Measurements from ENCODE around the gene SRMS. TPM values are rescaled to one million over a fixed set of nuclear protein-coding genes. Genes with fewer than 3 reads are reported as not detected.

SRMS gene
- polyA plus RNA-seq, 1 donor (not counting 4 experiments of a cell fraction or from before 2014, with no cell fraction given), result 0.10 TPM

- FAIRE-seq (no peak), DNase-seq (ENCODE audit: low read depth, low spot score) (no peak)
- peak overlapping the region; percentile 22 for H3K4me2 ChIP-seq (ENCODE audit: control insufficient read depth, extremely low read depth, insufficient read depth, low read depth, low read length)
- H3K9me3 ChIP-seq (ENCODE audit: control insufficient read depth, low read depth, low read length), result no peaks in the 10 kb centered on the region
- peaks cover 51% of the 10 kb centered on the region for H3K27me3 ChIP-seq (ENCODE audit: control insufficient read depth, extremely low read depth, insufficient read depth, low read length)
- no peak overlapping the region for H2AFZ ChIP-seq (ENCODE audit: control insufficient read depth, low read length)
- peaks cover 2% of the 10 kb centered on the region for H3K4me1 ChIP-seq (ENCODE audit: control insufficient read depth, extremely low read depth, insufficient read depth, low read length)
- no peaks in the 10 kb centered on the region for H4K20me1 ChIP-seq (ENCODE audit: control insufficient read depth, extremely low read depth, insufficient read depth, low read length)
- peak overlapping the region in 1 of 3 experiments; percentile 12 for H3K4me3 ChIP-seq (ENCODE audit: control insufficient read depth in 2 of 3, extremely low read depth in 1 of 3, insufficient read depth in 2 of 3, low read depth in 1 of 3, low read length in 3 of 3)
- no peak overlapping the region for H3K27ac ChIP-seq (ENCODE audit: control insufficient read depth, insufficient read depth, low read length)
- no peaks in the 10 kb centered on the region for H3K79me2 ChIP-seq (ENCODE audit: control insufficient read depth, insufficient read depth, low read length)
- dilution Hi-C loops (cut with MboI; ENCODE audit: extremely low pct_ligation_motif_present, low sequenced_read_pairs), result no loop called here
- H3K9ac ChIP-seq (ENCODE audit: control insufficient read depth, extremely low read depth, insufficient read depth, low read length), result no peak overlapping the region
- no peak for TF ChIP-seq CTCF (optimal IDR thresholded peaks at IDR 0.05 in 1 of 3, IDR thresholded peaks at IDR 0.05 in 1 of 3, conservative IDR thresholded peaks at IDR 0.05 in 1 of 3; ENCODE audit: extremely low read depth in 1 of 3, insufficient read depth in 2 of 3, low read length in 3 of 3)
- TF ChIP-seq EZH2 (IDR thresholded peaks at IDR 0.05; ENCODE audit: low read length), result peak; percentile 45
- H3K9me1 ChIP-seq (ENCODE audit: control insufficient read depth, extremely low read depth, insufficient read depth, low read length), result no peaks in the 10 kb centered on the region
- H3K36me3 ChIP-seq (ENCODE audit: control insufficient read depth in 2 of 2, extremely low read depth in 1 of 2, insufficient read depth in 2 of 2, low read length in 2 of 2), result no peaks in the 10 kb centered on the region
Measured at GRCh38 chr20:63497946-63498935, 49.3 kb downstream of the SRMS start.

GRCh38 chr20:63497138-63497945, 50.2 kb downstream of the SRMS start:
- TF ChIP-seq CTCF (optimal IDR thresholded peaks at IDR 0.05 in 1 of 3, IDR thresholded peaks at IDR 0.05 in 1 of 3, conservative IDR thresholded peaks at IDR 0.05 in 1 of 3; ENCODE audit: extremely low read depth in 1 of 3, insufficient read depth in 2 of 3, low read length in 3 of 3), result no peak
- no peak for TF ChIP-seq EZH2 (IDR thresholded peaks at IDR 0.05; ENCODE audit: low read length)
- no peak for DNase-seq (ENCODE audit: low read depth, low spot score)
- Histone ChIP-seq H3K27me3 (ENCODE audit: control insufficient read depth, extremely low read depth, insufficient read depth, low read length) (peaks cover 48% of the 10 kb centered on the region), H3K4me3 (ENCODE audit: control insufficient read depth in 2 of 3, extremely low read depth in 1 of 3, insufficient read depth in 2 of 3, low read depth in 1 of 3, low read length in 3 of 3) (no peak overlapping the region), H3K36me3 (ENCODE audit: control insufficient read depth in 2 of 2, extremely low read depth in 1 of 2, insufficient read depth in 2 of 2, low read length in 2 of 2) (no peaks in the 10 kb centered on the region), H3K4me2 (ENCODE audit: control insufficient read depth, extremely low read depth, insufficient read depth, low read depth, low read length) (no peak overlapping the region), H3K27ac (ENCODE audit: control insufficient read depth, insufficient read depth, low read length) (no peak overlapping the region), H3K4me1 (ENCODE audit: control insufficient read depth, extremely low read depth, insufficient read depth, low read length) (peaks cover 2% of the 10 kb centered on the region), H2AFZ (ENCODE audit: control insufficient read depth, low read length) (no peak overlapping the region), H3K9me3 (ENCODE audit: control insufficient read depth, low read depth, low read length) (no peaks in the 10 kb centered on the region), H3K79me2 (ENCODE audit: control insufficient read depth, insufficient read depth, low read length) (no peaks in the 10 kb centered on the region), H3K9ac (ENCODE audit: control insufficient read depth, extremely low read depth, insufficient read depth, low read length) (no peak overlapping the region), H3K9me1 (ENCODE audit: control insufficient read depth, extremely low read depth, insufficient read depth, low read length) (no peaks in the 10 kb centered on the region), H4K20me1 (ENCODE audit: control insufficient read depth, extremely low read depth, insufficient read depth, low read length) (no peaks in the 10 kb centered on the region)
- dilution Hi-C loops (cut with MboI; ENCODE audit: extremely low pct_ligation_motif_present, low sequenced_read_pairs), result no loop called here
- no peak for FAIRE-seq
